HCEC 1CT (cell line): Measurements from ENCODE around the gene GUCY2D.

Source experiments
- DNase-seq: peaks from one replicate; pipeline ENCODE4 v3.0.0-alpha.2; 2017

The GUCY2D gene

DNA sequence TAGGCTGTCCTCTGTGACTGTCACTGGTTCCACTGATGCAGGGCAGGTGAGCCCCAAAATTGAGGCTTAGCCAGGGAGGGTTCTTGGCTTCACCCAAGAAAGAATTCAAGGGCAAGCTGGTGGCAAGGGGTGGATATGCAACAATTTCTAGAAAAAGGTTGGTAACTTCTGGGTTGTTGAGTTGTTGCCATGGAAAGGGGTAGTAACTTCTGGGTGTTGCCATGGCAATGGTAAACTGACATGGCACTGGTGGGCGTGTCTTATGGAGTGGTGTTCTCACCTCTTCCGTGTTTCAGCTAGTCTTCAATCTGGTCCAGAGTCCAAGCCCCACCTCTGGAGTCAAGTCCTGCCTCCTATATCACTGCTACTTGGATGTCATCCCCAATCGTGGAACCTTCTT is 9.5 kb upstream of the GUCY2D start:
- DNase-seq: no peak

DNA sequence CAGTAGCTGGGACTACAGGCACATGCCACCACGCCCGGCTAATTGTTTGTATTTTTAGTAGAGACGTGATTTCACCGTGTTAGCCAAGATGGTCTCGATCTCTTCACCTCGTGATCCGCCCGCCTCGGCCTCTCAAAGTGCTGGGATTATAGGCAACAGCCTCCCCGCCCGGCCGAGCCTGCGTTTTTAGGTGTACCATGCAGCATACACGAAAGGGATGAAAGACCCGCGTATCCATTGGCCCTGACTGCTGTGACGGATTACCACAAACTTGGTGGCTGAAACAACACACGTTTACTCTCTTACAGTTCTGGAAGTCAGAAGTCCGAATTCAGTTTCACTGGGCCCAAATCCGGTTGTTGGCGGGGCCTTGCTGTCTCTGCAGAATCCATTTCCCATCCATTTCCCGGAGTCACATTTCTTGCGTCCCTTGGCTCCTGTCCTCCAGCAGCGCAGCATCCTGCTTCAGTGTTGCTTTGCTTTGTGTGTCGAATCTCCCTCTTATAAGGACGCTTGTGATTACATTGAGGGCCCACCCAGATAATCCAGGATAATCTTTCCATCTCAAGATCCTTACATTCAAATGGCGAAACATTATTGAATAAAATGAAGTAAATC is 8.3 kb upstream of the GUCY2D start:
- no peak for DNase-seq

DNA sequence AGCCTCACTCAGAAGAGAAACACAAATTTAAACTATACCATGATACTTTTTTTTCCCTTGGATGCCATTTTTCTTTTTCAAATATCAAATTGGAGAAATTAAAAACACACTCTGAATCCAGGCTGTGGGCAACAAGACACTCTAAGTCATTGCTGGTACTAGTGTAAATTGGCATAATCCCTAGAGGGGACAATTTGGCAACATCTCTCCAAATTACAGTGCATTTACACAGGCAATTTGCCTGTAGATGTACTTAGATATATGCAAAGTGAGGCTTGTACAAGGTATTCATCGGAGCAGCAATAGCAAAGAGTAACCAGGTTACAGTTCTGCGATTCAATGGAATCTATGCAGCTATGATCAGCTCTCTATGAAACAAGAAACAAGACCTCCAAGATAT is 6.7 kb upstream of the GUCY2D start:
- DNase-seq: no peak

DNA sequence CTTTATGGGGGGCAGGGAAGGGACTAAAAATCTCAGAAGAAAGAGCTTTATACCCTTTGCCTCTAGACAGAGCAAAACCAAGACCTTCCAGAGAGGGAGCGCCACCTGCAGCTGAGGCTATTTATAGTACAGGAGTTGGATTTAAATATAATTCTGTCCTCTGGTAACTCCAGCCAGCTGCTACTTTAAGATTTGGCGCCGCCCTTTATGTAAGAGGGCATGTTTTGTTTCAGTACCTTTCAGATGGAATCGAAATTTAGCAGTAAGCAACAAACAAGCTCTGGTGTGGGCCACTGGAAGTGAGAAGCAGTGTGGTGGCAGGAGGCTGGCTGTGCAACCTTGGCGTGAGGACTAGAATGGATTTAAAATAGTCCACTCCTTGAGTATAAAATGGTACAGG is 5.2 kb upstream of the GUCY2D start:
- DNase-seq: peak; percentile 29

DNA sequence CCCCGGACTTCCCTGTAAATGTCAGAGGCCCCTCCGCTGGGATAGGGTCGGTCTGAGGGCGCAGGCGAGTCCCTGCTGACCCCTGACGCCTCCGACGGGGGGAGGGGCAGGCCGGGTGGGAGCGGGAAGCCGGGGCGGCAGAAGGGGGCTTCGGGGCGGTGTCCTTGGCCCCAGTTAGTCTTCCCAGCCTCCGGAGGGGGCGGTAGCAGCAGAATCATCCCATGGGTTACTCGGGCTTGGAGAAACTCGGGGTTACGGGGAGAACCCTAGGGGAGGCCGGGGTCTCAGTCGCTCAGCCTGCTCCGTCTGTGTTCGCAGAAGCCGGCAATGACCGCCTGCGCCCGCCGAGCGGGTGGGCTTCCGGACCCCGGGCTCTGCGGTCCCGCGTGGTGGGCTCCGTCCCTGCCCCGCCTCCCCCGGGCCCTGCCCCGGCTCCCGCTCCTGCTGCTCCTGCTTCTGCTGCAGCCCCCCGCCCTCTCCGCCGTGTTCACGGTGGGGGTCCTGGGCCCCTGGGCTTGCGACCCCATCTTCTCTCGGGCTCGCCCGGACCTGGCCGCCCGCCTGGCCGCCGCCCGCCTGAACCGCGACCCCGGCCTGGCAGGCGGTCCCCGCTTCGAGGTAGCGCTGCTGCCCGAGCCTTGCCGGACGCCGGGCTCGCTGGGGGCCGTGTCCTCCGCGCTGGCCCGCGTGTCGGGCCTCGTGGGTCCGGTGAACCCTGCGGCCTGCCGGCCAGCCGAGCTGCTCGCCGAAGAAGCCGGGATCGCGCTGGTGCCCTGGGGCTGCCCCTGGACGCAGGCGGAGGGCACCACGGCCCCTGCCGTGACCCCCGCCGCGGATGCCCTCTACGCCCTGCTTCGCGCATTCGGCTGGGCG is 542 bp downstream of the GUCY2D start:
- no peak for DNase-seq

DNA sequence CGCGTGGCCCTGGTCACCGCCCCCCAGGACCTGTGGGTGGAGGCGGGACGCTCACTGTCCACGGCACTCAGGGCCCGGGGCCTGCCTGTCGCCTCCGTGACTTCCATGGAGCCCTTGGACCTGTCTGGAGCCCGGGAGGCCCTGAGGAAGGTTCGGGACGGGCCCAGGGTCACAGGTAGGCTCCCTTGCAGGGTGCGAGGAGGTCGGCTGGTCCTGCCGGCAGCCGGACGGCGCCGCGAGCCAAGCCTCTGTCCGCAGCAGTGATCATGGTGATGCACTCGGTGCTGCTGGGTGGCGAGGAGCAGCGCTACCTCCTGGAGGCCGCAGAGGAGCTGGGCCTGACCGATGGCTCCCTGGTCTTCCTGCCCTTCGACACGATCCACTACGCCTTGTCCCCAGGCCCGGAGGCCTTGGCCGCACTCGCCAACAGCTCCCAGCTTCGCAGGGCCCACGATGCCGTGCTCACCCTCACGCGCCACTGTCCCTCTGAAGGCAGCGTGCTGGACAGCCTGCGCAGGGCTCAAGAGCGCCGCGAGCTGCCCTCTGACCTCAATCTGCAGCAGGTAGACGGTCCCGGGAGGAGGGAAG is 1.3 kb downstream of the GUCY2D start:
- DNase-seq: no peak

DNA sequence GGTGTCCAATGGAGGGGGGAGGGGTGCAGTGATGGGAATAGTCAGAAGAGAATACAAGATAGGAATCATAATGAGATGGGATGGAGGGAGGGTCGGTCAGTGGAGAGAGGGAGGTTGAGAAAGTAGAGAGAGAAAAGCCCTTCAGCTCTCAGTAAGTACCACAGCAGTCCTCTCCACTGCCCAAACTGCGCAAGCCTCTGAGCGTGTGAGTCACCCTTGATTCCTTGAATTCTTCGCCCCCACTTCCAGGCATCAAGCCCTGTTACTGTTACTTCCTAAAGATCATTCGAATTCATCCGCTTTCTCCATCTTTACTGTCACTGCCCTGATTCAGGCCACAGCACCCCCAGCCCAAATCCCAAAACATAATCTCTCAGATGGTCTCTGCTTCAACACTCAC is 2.5 kb downstream of the GUCY2D start:
- peak; percentile 59 for DNase-seq

DNA sequence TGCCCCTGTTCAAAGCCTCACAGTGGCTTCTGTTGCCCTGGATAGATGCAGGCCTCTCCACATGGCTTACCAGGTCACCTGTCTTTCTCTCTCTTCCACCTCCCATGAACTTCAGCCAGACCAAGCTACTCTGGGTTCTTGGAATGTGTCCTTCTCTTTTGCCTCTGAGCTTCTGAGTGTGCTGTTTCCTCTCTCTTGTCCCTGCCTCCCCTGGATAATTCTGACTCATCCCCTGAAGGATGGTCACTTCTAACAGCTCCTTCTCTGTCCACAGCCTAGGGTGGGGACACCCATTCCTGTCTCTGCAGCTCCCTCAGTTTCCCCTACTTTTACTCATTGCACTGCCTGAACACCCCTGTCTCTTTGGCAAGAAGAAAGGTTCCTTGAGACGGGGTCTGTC is 2.9 kb downstream of the GUCY2D start:
- peak; percentile 7 for DNase-seq

DNA sequence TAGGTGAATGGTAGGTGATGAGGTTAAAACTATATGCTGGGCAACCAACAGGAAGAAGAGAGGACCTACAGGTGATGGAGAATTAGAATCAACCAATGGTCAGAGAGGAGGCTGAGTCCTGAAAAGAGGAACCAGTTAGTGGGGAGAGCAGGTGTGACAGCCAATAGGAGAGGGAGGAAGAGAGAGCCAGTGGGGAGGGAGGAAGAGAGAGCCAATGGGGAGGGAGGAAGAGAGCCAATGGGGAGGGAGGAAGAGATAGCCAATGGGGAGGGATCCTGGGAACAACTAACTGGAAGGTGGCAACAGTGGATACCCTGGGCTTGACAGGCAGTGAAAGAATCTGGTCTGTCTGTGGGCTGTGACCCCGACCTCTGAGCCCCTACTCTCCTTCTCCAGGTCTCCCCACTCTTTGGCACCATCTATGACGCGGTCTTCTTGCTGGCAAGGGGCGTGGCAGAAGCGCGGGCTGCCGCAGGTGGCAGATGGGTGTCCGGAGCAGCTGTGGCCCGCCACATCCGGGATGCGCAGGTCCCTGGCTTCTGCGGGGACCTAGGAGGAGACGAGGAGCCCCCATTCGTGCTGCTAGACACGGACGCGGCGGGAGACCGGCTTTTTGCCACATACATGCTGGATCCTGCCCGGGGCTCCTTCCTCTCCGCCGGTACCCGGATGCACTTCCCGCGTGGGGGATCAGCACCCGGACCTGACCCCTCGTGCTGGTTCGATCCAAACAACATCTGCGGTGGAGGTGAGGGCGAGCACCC is 3.7 kb downstream of the GUCY2D start:
- no peak for DNase-seq

DNA sequence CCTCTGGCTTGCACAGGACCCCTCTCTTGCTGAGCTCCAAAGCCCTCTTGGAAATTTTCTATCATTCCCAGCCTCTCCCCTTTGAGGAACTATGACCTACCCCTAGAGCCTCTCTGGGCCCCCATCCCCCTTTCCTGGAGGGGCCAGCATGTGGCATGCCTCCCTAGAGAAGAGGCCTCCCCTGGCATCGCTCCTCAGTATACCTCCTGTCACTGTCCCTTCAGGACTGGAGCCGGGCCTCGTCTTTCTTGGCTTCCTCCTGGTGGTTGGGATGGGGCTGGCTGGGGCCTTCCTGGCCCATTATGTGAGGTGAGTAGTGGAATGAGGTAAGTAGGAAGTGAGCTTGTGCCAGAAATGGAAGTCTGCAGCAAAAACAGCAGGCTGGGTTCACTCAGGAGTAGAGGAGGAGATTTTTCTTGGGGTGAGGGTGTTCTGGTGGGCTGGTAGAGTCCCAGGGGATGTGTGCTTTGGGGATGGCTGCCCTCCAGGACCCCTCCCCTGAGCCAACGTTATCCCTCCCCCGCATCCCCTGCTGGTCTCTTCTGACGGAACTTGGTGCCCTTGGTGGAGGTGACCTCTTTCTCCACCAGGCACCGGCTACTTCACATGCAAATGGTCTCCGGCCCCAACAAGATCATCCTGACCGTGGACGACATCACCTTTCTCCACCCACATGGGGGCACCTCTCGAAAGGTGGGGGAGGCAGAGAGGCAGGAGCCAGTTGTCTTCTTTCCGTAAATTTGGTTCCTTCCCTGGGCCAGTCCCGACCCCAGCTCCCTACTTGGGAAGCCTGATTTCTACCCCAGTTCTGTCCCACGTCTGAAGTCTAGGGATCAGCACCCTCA is 4.6 kb downstream of the GUCY2D start:
- no peak for DNase-seq

DNA sequence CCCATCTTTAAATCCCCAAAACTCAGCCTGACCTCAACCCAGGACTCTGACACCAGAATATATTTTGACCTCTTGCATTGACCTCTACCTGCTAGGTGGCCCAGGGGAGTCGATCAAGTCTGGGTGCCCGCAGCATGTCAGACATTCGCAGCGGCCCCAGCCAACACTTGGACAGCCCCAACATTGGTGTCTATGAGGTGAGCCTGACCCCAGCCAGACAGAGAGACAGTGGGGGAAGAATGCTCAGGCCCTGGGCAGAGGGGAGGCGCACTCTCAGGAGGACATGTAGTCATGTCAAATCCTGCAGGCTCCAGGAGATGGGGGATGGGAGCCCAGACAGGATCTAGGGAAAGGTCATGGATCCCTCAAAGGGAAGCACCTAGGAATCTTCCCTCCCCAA is 5.4 kb downstream of the GUCY2D start:
- DNase-seq: no peak

DNA sequence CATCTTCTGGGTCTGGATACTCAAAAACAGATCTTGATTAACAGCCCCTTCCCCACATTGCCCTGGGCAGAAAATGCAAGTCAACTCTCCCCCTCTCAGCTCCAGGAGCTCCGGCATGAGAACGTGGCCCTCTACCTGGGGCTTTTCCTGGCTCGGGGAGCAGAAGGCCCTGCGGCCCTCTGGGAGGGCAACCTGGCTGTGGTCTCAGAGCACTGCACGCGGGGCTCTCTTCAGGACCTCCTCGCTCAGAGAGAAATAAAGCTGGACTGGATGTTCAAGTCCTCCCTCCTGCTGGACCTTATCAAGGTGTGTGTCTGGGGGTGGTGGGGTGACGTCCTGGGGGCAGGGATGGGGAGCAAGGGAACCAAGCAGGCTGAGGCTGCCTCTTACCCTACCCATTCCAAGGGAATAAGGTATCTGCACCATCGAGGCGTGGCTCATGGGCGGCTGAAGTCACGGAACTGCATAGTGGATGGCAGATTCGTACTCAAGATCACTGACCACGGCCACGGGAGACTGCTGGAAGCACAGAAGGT is 9.7 kb downstream of the GUCY2D start:
- DNase-seq: no peak

DNA sequence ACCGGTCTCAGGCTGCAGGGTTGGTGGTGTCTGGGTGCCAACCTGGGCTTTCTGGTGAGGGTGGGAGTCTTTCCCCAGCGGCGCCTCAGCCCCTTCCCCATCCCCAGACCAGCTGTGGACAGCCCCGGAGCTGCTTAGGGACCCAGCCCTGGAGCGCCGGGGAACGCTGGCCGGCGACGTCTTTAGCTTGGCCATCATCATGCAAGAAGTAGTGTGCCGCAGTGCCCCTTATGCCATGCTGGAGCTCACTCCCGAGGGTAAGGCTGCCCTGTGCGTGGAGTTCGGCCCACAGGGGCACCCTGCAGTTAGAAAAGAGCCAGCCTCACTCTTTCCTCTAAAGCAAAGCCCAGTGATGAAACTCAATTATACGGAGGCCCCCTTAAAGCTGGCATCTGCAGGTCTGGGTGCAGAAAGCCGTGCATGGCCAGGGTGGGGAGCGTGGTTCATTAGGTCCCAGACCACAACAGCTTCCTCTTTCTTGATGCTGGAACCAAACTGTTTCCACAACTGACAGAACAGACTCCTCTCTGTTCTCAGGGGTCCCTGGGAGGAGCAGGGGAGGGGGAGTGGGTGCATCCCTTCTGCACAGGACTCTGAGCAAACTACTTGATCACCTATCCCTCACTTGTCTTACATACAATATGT is 10.7 kb downstream of the GUCY2D start:
- DNase-seq: no peak

DNA sequence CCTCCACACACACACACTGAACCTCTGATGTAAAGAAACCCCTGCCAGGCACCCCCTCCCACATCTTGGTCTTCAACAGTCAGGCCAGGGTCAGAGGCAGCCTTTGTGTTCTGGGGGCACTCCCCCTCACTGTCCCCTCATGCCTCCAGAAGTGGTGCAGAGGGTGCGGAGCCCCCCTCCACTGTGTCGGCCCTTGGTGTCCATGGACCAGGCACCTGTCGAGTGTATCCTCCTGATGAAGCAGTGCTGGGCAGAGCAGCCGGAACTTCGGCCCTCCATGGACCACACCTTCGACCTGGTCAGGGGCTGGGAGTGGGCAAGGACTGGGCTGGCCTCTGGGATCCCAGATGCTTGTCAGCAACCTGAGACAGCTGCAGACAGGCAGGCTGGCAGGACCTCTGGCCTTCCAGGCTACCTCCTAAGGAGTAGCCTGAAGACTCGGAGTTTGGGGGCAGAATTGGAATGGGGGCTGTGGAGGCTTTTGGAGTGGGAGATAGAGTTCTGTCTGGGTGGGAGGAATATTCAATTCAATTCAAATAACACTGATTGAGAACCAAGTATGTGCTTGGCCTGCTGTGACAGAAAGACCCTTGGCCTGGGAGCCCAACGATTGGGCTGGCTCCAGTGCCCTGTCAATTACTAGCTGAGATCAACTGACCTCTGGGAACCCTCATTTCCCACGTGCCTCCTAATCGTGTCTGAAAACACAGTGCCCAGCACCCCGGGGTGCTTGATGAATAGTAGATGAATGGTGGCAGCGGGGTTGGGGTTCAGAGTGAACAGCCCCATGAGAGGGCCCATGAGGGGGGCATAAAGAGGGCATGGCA is 11.5 kb downstream of the GUCY2D start:
- no peak for DNase-seq

DNA sequence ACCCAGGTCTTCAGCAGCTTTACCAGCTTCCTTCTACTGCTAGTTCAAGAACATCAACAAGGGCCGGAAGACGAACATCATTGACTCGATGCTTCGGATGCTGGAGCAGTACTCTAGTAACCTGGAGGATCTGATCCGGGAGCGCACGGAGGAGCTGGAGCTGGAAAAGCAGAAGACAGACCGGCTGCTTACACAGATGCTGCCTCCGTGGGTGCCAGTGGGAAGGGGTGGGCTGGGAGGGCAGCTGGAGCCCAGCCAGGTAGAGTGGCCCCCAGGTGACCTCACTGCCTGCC is 12.1 kb downstream of the GUCY2D start:
- DNase-seq: no peak

DNA sequence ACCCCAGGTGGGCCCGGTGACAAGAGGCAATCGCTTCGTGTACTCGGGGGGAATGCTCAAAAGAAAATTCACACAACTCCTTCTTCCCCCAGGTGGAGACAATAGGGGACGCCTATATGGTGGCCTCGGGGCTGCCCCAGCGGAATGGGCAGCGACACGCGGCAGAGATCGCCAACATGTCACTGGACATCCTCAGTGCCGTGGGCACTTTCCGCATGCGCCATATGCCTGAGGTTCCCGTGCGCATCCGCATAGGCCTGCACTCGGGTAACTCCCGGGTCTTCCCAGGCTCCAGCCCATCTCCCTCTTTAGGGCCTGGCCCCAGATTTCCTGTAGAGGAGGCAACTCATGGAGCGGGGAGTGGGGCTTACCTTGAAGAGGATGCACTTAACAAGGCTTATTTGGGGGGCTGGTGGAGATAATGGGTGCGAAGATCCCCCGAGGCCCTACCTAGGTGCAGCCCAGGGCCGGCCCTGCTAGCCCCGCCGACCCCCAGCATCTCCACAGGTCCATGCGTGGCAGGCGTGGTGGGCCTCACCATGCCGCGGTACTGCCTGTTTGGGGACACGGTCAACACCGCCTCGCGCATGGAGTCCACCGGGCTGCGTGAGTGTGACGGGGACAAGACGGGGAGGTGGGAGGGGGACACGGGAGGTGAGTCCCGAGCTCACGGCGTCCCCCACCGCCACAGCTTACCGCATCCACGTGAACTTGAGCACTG is 13.0 kb downstream of the GUCY2D start:
- no peak for DNase-seq

DNA sequence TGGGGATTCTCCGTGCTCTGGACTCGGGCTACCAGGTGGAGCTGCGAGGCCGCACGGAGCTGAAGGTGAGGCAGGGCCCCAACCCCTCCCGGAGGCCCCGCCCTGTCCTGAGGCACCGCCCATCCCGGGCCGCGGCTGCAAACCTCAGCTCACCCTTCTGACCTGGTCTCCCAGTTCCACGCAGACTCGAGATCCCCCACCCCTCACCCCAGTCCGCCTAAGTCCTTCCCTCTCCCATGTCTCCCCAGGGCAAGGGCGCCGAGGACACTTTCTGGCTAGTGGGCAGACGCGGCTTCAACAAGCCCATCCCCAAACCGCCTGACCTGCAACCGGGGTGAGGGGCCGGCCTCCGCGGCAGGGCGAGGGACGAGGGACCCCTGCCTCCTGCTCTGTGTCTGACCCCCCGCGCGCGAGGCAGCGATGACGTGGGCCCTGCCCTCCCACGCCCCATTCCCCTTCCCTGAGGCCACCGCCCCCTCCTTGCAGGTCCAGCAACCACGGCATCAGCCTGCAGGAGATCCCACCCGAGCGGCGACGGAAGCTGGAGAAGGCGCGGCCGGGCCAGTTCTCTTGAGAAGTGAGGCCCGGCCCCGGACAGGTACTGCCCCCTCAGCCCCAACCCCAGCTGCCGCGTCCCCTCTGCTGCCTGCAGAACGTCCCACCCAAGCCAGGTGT is 13.7 kb downstream of the GUCY2D start:
- DNase-seq: no peak

DNA sequence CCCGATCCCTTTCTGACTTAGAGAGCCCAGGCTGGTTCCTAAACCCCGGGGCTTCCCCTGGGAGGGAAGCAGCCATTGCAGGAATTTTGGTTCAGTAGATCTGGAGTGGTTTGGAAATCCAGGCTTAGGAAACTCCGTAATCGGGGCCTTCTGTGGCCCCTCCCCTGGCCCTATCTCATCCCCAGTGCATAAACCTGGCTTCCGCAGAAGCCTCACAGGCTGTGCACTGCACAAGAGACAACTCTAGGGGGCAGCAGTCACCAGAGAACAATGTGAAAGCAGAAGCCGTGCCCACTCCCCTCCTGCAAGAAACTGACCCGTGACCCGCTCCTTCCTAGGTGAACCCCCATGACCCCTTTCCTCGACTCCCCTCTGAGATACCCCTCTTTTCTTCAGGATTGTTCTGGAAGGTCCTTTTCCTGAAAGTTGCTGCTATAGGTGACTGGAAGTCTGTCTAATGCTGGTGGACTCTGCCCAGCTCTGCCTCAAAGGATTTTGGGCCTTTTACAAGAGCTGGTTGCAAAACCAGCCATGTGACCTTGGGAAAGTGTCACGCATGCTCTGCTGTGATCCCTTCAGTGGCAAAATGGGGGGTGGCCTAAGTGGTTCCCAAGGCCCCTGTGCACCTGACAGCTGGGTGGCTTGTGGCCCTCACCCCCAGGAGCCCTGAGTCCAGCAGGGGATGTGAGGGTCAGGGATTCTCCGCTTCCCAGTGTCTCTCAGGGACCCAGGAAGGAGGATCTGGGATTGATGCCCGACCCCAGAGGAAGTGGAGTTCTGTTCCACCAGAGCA is 14.4 kb downstream of the GUCY2D start:
- DNase-seq: no peak

DNA sequence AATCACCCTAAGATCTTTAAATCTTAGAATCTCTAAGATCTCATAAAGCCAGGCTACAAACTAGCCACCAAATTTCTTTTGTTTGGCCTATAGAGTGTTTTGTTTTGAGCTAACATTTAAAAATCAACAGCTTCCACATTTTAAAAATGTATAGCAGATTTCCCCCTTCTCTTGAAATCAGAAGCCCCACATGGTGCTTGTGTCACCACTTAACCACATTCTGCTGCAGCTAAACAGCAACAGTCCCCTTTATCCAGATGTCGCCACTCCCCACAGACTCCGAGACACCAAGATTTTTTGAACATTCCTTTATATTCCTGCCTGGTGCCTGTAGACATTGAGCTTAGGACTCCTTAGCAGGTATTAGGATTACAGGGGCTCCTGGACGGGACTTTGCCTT is 16.0 kb downstream of the GUCY2D start:
- DNase-seq: no peak
